ENCODE results near the gene TNFRSF12A. TPM values are rescaled to one million over a fixed set of nuclear protein-coding genes. Genes with fewer than 3 reads are reported as not detected.

The TNFRSF12A gene
- total and polyA plus RNA-seq, 2 of the 13 experiments (the other 11 are each of a cell fraction or from before 2014, with no cell fraction given): 61.9 to 66.0 TPM

DNA sequence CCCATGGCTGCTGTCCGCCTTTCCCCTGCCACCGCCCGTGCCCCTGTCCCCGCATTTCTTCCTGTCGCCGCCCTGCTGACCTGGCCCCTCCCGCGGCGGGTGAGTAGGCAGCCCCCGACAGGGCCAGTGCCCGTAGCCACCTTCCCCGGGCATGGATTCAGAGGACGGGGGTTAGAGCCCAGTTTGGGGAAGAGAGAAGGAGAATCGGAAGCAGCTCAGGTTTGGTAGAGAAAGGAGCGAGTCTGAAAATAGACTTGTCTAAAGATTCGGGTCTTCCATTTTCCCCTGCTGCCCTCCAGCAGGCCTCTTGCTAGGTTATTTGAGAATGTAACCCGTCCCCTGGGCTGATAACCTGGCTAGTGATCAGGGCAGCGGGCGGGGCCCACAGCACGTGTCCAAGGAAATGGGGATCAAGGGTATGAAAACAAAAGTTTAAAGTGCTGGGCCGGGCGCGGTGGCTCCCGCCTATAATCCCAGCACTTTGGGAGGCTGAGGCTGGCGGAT is 15.3 kb upstream of the TNFRSF12A start (continued):
- TF ChIP-seq KLF12 (CRISPR knock-in tag; IDR thresholded peaks at IDR 0.05; ENCODE audit: borderline replicate concordance) (peak; percentile 19; the same call in 1 of the 2 replicates), NFYB (CRISPR knock-in tag; IDR thresholded peaks at IDR 0.05) (peak; percentile 26; the same call in 1 of the 2 replicates), ZKSCAN8 (CRISPR knock-in tag; IDR thresholded peaks at IDR 0.05; ENCODE audit: borderline replicate concordance) (no peak), ZNF672 (CRISPR knock-in tag; IDR thresholded peaks at IDR 0.05) (no peak), ZNF501 (CRISPR knock-in tag; IDR thresholded peaks at IDR 0.05) (0 out of 2 replicates have a peak, but pooled peaks have one; percentile 18), ISX (CRISPR knock-in tag; conservative IDR thresholded peaks at IDR 0.05) (no peak), TEAD2 (CRISPR knock-in tag; IDR thresholded peaks at IDR 0.05) (no peak), SMARCC2 (IDR thresholded peaks at IDR 0.05) (no peak), ZBTB8A (CRISPR knock-in tag; IDR thresholded peaks at IDR 0.05; ENCODE audit: borderline replicate concordance, low read depth) (no peak), ZMAT3 (CRISPR knock-in tag; conservative IDR thresholded peaks at IDR 0.05) (no peak), KDM5A (IDR thresholded peaks at IDR 0.05; ENCODE audit: borderline replicate concordance, low read length) (no peak), TAF1 (CRISPR knock-in tag; IDR thresholded peaks at IDR 0.05) (0 out of 2 replicates have a peak, but pooled peaks have one; percentile 13), SOX5 (CRISPR knock-in tag; IDR thresholded peaks at IDR 0.05; ENCODE audit: borderline replicate concordance) (no peak), ZFAT (CRISPR knock-in tag; conservative IDR thresholded peaks at IDR 0.05) (no peak), BCL6 (CRISPR knock-in tag; IDR thresholded peaks at IDR 0.05) (0 out of 2 replicates have a peak, but pooled peaks have one; percentile 9)
- TF ChIP-seq, protein P1, sequence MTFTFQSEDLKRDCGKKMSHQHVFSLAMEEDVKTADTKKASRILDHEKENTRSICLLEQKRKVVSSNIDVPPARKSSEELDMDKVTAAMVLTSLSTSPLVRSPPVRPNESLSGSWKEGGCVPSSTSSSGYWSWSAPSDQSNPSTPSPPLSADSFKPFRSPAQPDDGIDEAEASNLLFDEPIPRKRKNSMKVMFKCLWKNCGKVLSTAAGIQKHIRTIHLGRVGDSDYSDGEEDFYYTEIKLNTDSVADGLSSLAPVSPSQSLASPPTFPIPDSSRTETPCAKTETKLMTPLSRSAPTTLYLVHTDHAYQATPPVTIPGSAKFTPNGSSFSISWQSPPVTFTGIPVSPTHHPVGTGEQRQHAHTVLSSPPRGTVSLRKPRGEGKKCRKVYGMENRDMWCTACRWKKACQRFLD (CRISPR knock-in tag; IDR thresholded peaks at IDR 0.05; ENCODE audit: borderline replicate concordance): no peak
- TF ChIP-seq, protein P2, sequence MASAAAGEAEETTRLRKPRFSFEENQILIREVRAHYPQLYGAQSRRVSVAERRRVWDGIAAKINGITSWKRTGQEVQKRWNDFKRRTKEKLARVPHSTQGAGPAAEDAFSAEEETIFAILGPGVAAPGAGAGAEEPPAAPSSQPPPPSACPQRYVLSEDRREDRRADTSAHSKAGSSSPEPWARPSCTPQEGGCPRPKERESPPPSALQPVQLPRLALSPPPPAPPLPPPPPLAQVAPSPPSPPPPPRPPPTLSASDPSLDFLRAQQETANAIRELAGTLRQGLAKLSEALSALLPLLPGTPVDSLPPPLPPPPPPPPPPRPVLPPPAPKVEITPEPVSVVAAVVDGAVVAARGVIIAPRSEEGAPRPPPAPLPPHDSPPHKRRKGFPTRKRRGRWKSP (CRISPR knock-in tag; IDR thresholded peaks at IDR 0.05): peak; percentile 29; the same call in 1 of the 2 replicates
- TF ChIP-seq, protein P3, sequence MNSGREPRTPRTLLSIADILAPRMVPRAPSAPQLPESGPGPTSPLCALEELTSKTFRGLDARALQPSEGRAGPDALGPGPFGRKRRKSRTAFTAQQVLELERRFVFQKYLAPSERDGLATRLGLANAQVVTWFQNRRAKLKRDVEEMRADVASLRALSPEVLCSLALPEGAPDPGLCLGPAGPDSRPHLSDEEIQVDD (CRISPR knock-in tag; IDR thresholded peaks at IDR 0.05; ENCODE audit: borderline replicate concordance): no peak
- TF ChIP-seq, protein P4, sequence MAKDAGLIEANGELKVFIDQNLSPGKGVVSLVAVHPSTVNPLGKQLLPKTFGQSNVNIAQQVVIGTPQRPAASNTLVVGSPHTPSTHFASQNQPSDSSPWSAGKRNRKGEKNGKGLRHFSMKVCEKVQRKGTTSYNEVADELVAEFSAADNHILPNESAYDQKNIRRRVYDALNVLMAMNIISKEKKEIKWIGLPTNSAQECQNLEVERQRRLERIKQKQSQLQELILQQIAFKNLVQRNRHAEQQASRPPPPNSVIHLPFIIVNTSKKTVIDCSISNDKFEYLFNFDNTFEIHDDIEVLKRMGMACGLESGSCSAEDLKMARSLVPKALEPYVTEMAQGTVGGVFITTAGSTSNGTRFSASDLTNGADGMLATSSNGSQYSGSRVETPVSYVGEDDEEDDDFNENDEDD (CRISPR knock-in tag; IDR thresholded peaks at IDR 0.05; ENCODE audit: borderline replicate concordance): peak; percentile 66; the same call in 1 of the 2 replicates
- TF ChIP-seq, protein P5, sequence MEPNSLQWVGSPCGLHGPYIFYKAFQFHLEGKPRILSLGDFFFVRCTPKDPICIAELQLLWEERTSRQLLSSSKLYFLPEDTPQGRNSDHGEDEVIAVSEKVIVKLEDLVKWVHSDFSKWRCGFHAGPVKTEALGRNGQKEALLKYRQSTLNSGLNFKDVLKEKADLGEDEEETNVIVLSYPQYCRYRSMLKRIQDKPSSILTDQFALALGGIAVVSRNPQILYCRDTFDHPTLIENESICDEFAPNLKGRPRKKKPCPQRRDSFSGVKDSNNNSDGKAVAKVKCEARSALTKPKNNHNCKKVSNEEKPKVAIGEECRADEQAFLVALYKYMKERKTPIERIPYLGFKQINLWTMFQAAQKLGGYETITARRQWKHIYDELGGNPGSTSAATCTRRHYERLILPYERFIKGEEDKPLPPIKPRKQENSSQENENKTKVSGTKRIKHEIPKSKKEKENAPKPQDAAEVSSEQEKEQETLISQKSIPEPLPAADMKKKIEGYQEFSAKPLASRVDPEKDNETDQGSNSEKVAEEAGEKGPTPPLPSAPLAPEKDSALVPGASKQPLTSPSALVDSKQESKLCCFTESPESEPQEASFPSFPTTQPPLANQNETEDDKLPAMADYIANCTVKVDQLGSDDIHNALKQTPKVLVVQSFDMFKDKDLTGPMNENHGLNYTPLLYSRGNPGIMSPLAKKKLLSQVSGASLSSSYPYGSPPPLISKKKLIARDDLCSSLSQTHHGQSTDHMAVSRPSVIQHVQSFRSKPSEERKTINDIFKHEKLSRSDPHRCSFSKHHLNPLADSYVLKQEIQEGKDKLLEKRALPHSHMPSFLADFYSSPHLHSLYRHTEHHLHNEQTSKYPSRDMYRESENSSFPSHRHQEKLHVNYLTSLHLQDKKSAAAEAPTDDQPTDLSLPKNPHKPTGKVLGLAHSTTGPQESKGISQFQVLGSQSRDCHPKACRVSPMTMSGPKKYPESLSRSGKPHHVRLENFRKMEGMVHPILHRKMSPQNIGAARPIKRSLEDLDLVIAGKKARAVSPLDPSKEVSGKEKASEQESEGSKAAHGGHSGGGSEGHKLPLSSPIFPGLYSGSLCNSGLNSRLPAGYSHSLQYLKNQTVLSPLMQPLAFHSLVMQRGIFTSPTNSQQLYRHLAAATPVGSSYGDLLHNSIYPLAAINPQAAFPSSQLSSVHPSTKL (CRISPR knock-in tag; IDR thresholded peaks at IDR 0.05): 0 out of 2 replicates have a peak, but pooled peaks have one; percentile 28

Measured in HepG2 (cell line).